Stimulated activated CD8-positive, alpha-beta memory T cell treated with anti-CD3 and anti-CD28 coated beads, Interleukin-7, amount 100 ng/mL, for 48 hours (primary cell): Measurements from ENCODE around the gene LUC7L.
A peak's percentile ranks its signal among the peaks of the same experiment; 100 is the strongest.
"Not testable (repeated sequence)": the region's sequence is repeated elsewhere in the genome, so short reads cannot be mapped to it uniquely, and the experiment has no call there.

Experiments used
- DNase-seq, 2 donors: peaks; one replicate each; pipeline ENCODE4 v3.0.0-alpha.2; 2020; ENCODE audit warnings: low read depth in 1 of 2; ENCODE audit errors: extremely low read depth in 1 of 2

Gene LUC7L, protein sequence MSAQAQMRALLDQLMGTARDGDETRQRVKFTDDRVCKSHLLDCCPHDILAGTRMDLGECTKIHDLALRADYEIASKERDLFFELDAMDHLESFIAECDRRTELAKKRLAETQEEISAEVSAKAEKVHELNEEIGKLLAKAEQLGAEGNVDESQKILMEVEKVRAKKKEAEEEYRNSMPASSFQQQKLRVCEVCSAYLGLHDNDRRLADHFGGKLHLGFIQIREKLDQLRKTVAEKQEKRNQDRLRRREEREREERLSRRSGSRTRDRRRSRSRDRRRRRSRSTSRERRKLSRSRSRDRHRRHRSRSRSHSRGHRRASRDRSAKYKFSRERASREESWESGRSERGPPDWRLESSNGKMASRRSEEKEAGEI

DNA sequence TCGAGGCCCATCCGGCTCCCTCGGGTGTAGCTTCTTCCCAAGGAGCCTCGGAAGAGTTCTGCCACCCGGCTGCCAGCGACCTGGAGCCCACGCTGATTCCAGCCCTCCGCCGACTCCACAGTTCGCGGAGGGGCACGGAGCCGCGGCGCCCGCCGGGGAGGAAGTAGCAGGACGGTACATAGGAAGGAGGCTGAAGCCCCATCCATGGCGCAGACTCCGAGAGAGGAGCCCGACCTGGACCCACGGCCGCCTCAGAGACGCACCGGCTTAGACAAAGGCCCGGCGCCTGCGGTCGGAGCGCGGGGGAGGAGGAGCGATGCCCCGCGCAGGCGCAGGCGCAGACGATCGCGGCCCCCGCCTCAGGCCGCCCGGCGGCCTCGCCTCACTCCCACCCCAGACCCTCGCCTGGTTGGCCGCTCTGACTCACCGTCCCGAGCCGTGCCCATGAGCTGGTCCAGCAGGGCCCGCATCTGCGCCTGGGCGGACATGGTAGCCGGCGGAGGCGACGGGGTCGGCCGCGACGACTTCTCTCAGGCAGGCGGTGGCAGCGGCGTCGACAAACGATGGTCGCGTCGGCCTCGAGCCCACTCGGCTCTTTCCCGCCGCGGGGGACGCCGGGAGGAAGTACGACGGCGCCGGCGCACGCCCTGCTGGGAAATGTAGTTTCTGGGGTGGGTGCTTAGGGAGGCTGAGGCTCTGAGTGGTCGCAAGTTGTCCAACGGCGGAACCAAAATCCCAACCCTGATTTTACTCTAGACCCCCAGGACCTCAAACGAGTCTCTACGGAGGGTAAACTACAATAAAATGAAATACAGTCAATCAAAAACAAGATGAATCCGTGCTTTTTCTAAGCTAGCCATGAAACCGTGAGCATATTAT lies at the start of gene LUC7L:
LUC7L (minus strand) TSS at position 598 of the 879 bp plus-strand sequence; CDS start at position 488, 110 bp downstream.
- peak; percentile 80 to 82 for DNase-seq

DNA sequence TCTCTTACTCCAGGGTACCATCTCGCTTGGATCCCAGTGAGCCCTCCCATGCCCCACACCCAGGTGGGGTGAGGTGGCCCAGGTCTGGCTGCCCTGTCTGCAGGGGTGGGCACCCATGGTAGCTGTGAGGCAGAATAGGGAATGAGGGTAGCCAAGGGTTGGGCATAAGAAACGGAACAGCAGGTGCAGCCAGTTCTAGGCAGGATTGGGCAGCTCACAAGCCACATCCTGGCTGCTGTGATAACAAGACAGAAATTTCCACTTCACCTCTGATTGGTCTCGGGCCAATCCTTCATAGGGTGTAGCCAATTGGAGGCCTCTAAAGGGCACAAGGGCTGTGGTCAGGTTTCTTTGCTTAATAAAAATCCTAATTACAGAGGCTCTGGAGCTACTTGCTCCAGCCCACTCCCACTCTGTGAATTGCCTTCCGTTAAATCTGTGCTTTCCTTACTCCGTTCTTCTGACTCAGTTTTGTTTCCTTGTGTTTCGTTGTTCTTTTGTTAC lies 49.7 kb upstream of the LUC7L start:
- no peak for DNase-seq

DNA sequence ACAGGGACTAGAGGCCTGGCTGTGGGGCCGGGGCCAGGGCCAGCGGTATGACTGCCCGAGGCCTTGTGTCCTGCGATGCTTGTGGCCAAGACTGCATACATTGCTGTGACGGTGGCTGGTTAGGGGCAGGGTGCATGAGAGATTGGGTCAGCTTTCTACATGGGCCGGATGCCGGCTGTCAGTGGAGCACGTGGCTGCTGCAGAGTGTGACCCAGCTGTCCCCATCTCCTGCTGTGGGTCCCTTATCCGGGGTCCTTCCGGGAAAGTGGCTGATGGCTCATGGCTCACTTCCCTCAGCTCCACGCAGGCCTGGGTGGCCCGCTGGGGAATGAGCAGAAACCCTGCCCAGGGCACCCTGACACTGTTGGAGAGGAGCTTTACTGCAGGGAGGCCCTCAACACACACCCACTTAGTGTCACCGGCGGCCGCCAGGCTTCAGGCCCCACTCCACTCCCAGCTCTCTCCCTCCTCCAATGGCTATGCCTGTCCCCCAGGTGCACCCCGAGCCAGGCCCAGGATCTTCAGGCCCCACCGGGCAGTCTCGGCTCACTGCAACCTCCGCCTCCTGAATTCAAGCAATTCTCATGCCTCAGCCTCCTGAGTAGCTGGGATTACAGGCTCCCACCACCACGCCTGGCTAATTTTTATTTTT lies 47.3 kb upstream of the LUC7L start:
- no peak for DNase-seq

DNA sequence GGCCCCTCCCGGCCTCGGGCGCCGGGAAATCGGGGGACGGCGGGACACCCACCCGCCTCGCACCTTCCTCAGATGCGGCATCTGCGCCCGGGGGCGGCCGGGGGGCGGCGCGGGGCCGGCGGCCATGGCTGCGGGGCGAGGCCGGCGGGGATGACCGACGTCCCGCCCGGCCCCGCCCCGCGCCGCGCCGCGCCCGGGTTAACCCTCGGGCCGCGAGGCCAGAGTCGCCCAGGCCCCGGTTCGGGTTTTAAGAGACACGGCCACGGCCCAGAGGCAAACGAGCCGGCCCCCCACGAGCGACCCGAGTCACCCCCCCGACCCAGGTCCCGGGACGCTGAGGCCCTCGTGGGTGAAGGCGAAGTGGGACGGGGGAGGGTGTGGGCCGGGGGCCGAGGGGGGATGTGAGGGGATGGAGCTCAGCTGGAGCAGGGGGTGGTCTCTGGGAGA lies 46.6 kb upstream of the LUC7L start, which contains the start of gene RGS11:
RGS11 (minus strand) TSS at position 159 of the 447 bp plus-strand sequence; CDS start at position 126, 33 bp downstream.
- no peak for DNase-seq

DNA sequence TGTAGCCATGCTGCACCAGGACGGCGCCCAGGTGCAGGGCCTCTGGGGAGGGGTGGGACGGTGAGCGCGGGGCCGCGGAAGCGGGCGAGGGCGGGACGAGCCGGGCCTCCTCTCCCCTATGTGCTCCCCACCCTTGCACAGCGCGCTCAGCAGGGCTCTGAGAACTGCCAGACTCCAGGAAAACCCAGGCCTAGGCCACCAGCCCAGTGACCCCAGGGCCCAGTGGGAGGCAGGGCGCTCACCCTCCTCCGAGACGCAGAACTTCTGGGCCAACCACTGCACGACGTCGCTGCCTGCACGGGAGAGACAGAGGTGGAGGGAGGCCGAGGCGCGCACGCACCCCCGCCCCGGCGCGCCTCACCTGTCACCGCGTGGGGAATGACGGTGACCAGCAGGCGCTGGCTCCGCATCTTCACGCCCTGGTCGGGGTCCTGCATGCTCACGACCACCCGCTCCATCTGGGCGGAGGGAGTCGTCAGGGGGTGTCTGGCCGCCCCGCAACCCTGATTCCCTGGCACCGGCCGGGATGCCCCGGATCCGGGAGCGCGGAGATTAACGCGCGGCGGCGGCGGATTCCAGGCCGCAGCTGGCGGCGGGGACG lies 45.9 kb upstream of the LUC7L start:
- DNase-seq, result no peak

DNA sequence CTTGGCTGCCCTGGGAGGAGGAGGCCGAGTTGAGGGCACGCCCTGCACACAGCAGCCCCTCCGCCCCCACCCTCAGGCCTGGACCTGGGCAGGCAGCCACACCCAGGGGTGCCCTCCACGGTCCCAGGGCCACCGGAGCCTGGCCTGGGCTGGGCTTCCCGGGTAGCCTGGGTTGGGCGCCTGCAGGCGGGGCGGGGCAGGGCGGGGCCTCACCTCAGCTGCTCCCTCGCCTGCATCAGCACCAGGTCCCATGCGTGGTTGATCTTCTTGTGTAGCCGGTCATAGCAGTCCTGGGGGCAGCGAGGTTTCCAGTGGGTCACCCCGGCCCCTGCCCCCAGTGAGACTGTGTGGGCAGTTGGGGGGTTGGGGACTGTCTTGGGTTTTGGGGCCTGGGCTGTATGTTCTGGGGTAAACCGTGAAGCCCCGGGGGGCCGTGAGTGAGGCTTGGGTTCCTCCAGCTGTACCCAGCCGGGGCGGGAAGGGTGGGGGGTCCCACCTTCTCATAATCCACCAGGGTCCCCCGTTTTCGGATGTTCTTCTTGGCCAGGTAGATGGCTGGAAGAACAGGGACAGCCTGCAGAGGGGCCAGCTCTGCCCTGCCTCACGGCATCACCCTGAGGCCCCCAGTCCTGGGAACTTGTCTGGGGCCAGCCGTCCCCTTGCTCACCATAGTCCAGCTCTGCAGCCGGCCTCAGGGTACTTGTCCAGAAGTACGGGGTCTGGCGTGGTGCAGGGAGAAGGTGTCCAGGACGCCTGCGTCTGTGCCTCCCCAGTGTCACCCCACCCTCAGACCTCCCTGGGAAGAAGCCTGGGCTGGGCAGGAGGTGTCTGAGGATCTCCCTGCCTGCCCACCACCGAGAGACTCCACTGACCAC lies 44.5 kb upstream of the LUC7L start:
- DNase-seq, result no peak

DNA sequence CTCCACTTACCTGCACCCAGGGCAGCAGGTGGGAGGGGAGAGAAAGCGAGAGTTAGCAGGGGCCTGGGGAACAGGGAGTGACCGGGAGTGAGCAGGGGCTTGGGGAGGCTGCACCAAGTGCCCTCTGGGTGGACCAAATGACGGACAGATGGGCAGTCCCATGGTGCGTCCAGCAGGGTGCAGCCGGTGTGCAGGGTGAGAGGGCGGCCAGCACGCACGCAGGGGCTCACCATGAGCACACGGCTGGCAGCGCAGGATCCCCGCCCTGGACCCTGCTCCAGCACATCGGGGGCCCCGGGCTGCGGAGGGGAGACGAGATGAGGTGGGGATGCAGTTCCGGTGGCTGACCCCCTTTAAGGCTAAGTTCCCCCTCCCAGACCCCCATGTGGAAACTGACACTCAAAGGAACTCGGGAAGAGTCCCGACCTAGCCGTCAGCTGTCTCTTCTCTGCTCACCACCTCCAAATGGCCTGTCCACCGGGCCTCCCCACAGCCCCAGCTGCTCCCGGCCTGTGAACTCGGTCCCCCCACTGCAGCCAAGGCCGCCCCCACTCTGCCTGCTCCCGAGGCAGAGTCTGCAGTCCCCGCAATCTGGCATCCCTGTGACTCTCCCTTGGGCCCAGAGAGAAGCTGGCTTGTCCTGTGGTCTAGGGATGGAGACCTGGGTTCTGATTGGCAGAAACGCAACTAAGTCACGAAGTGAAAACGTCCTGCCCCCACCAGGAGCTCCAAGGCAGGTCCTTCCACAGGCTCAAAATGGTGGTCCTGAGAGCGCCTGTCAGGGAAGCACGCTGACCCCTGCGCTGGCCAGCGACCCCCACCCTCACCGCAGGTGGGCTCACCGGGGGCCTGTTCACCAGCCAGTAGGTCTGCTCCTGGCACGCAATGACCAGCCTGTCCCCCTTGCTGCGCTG lies 43.6 kb upstream of the LUC7L start:
- DNase-seq, result no peak

DNA sequence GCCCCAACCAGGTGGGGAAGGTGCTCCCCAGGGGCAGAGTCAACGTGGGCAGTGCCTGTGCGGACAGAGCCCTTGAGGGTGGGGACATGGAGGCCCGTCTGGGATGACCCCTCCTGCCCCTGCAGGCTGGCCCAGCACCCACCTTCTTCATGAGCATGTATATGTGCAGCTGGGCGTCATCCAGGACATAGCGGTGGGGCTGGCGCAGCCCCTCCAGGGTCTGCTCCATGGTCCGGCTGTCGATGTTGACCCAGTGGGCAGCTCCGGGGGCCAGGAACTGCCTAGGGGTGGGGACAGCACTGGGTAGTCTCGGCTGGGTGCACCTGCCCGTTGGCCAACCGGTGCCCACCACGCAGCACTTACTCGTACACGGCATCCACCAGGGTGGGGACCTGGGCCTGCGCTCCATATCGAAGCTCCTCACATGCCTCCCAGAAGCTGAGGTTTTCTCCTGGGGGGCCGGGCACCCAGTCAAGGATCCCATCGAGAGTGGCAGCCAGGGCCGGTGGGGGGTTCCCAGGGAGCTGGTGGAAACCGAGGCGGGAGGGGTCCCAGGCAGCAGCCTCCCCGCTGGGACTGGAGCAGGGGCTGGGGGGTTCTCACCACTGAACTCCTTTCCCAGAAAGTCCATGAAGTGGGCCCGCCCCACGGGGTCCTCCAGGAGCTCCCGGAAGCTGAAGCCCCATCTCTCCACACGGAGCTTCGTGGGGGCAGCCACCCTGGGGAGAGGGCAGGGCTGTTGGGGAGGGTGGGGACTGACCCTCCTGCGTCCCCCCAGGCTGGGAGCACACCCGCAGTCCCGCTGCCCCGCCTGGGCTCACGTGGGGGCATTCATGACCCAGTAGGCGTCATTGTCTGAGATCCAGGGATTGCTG lies 41.4 kb upstream of the LUC7L start:
- no peak for DNase-seq

DNA sequence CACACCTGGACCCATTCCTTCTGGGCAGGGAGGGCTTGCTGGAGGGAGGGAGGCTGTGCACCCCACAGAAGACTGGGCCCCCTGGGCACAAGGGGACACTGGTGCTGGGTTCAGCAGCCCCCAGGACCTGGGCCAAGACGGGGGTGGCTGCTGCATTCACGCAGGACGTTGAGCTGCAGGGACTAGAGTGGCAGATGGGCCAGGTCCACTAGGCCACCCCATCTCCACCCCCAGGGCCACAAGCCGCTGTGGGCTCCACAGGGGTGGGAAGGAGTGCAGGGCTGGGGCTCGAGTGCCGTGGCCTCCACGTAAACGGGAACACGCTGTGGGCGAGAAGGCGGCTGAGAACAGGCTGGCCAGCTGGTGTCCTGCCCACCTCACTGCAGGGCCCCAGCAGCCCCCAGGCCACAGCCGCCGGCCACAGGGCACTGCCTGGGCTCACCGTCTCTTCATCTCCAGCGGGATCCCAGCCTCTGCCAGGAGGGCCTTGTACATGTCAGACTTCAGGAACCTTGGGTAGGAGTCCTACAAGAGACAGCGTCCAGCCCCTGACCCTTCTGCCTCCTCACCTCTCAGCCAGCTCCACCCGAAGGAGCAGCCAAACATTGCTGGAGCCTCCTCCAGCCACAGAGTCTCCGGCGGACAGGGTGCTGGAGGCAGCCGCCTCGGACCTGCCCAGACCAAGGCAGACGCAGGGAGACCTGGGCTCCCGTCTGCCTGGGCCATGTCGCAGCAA lies 40.0 kb upstream of the LUC7L start:
- DNase-seq, result no peak

DNA sequence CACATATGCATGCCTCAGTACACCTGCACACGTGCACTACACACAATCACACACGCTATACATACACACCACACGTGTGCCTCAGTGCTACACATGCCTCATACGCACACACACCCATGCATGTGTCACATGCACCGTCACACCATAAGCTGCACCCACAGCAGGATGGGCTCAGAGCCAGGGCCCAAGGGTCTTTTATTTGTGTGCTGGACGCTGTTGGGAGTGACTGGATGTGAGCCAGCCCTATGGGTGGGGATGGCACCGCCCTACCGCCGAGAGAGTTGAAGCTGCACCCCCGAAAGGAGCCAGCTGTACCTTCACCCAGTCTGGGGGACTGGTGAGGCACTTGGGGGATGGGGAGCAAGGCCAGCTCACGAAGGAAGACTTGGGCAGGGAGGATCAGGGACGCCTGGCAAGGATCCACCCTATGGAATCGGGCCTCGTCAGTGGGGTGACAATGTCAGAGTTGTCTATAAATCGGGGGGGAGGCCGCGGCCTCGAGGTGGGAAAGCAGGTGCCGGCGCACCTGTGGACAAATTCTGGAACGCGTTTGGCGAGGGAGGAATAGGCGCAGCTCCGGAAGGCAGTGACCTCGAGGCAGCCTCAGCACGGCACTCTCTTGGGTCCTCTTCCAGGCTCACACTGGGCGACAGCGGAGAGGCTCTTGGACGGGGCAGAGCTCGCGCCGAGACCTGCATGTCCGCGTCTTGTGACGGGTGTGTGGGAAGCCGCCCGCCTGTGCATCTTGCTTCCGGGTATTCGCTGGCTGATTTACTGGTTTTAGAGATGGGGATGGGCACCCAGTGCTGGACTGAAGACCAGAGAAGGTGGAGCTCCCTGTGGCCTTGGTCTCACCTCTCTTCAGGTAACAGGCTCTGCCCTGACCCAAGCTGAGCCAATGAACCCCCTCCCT lies 39.1 kb upstream of the LUC7L start:
- DNase-seq, result no peak

DNA sequence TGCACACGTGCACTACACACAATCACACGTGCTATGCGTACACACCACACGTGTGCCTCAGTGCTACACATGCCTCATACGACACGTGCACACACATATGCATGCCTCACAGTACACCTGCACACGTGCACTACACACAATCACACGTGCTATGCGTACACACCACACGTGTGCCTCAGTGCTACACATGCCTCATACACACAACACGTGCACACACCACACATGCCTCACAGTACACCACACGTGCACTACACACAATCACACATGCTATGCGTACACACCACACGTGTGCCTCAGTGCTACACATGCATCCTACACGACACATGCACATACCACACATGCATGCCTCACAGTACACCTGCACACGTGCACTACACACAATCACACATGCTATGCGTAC lies 38.3 kb upstream of the LUC7L start:
- not testable (repeated sequence) for DNase-seq

DNA sequence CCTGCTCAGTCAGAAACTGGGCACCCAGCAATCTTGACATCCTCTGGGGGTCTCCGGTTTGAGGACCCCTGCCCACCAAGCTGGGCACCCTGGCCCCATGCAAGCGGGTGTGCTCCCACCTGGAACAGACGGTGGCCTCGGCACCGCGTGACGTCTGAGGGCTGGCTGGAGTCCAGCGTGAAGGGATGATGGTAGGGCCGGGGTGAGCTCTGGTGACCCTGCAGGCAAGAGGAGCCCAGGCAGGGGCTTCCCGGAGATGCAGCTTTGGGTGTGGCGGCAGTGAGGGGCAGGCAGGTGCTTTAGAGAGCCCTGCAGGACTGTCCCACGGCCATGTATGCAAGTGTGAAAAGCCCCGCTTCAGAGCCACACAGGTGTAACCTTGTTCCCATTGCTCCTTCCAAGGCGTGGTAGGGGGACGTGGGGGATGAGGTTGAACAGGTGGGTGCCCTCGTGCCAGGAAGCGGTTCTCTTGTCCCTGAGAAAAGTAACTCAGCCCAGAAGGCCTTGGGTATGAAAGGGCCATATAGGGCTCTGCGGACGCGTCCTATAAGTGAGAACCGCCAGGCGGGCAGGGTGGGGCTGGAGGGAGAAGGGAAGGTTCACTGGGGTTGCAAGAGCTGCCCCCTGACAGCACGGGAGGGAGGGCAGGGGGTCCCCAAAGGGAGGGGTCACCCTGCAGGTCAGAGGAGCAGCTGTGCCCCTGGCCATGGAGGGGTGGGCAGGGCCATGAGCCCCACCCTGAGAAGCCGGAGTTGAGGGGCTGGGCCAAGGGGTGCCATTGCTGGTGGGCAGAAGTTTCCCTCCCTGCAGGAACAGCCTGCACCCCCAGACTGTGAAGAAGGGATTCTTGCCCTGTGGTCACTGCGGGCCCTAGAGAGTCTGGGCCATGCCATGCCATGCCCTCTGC lies 37.3 kb upstream of the LUC7L start:
- no peak for DNase-seq

DNA sequence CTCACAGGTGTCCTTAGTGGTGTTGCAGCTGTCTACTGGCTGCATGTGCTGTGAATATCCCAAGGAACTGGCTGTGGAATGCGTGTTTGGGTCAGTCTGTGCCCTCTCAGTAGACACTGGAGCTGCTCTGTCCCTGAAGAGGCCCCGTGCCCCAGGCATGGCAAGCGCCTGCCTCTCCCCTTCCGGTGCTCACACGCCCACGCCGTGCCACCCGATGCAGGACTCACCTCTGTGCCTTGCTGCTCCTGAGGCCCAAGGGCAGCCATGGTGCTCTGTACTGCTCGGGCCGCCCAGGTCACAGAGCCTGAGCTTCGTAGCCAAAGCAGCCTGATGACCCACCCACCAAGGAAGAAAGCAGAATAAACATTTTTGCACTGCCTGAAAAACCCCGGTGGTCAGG lies 36.5 kb upstream of the LUC7L start:
- no peak for DNase-seq

DNA sequence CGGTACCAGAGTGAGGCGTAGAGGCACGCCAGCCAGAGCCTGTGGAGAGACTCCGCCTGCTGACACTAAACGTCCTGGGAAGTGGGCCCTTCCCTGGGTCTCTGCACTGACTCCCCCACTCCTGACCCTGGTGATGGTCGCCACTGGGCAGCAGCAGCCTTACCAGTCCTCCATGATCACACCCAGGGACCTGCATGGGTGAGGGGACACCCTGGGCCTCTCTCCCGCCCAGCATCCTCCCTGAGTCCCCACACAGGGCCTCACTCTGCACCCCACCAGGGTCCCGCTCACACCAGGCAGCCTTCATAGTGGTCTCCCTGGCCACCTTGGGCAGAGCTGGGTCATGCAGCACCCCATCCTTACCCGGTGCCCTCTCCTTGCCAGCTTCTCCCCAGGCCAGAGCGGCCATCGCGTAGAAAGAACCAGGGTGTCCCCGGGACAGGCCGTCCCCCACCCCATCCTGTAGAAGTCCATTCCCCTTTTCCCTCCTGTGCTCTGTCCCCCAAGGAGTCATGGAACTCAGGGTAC lies 35.8 kb upstream of the LUC7L start:
- no peak for DNase-seq
